IMR-90 (cell line): Measurements from ENCODE around the gene MPP1. TPM values are rescaled to one million over a fixed set of nuclear protein-coding genes. Genes with fewer than 3 reads are reported as not detected.

ENCODE experiments used
- ATAC-seq: fragments of 200-7000 bp; cut with Tn5 transposase; 2 replicates; pipeline ENCODE4 v1.9.1; 2020; ENCODE audit warnings: low read depth, mild to moderate bottlenecking, moderate library complexity
- BruUV-seq: library from RNA; stranded (reverse); fragments of 400-500 nt; replicated peaks from 2 replicates; lab custom pipeline; 2021; lab: Mats Ljungman, UMichigan
- CTCF ChIA-PET: fragments of 300-600 bp; formaldehyde crosslinking; extraction: SDS; loops from one replicate; lab custom pipeline; 2021; ENCODE audit warnings: antibody characterized with exemption; lab: Yijun Ruan, JAX
- POLR2A ChIA-PET: fragments of 300-600 bp; sonication (Branson Sonifier 250); formaldehyde crosslinking; loops from one replicate; lab custom pipeline; 2022; ENCODE audit warnings: antibody characterized with exemption; ENCODE audit not compliant: unreplicated experiment; lab: Charles Lee
- DNase-seq: peaks from one replicate; pipeline ENCODE4 v3.0.0; 2013
- H2AFZ ChIP-seq: replicated peaks from 2 replicates; pipeline ENCODE3; 2013; ENCODE audit warnings: low read length, mild to moderate bottlenecking; ENCODE audit not compliant: poor library complexity
- H2AK5ac ChIP-seq: 2 replicates; pipeline ENCODE4 v1.6.1; 2013; ENCODE audit warnings: low read depth, low read length, inconsistent platforms
- H2AK9ac ChIP-seq: replicated peaks from 2 replicates; pipeline ENCODE3; 2013; ENCODE audit warnings: mild to moderate bottlenecking, low read depth, low read length, moderate library complexity; ENCODE audit not compliant: poor library complexity
- H2BK120ac ChIP-seq: 2 replicates; pipeline ENCODE4 v1.6.1; 2013; ENCODE audit warnings: low read depth, low read length, inconsistent platforms
- H2BK15ac ChIP-seq: 3 replicates; pipeline ENCODE4 v1.6.1; 2013; ENCODE audit warnings: low read depth, low read length, inconsistent platforms
- H2BK20ac ChIP-seq: 2 replicates; pipeline ENCODE4 v1.6.1; 2013; ENCODE audit warnings: low read depth, mild to moderate bottlenecking, inconsistent platforms, low read length, moderate library complexity
- H2BK5ac ChIP-seq: 2 replicates; pipeline ENCODE4 v1.6.1; 2013; ENCODE audit warnings: mild to moderate bottlenecking, low read depth, low read length, inconsistent platforms; ENCODE audit not compliant: poor library complexity, severe bottlenecking
- H3K14ac ChIP-seq: replicated peaks from 2 replicates; pipeline ENCODE4 v1.6.1; 2013; ENCODE audit warnings: low read depth, low read length, inconsistent platforms
- H3K18ac ChIP-seq: 2 replicates; pipeline ENCODE4 v1.6.1; 2013; ENCODE audit warnings: low read depth, low read length, control low read depth
- H3K23ac ChIP-seq: 2 replicates; pipeline ENCODE4 v1.6.1; 2013; ENCODE audit warnings: low read depth, low read length, inconsistent platforms
- H3K27ac ChIP-seq: 2 replicates; pipeline ENCODE4 v1.5.1; 2013; ENCODE audit warnings: mild to moderate bottlenecking, control low read depth, low read length; ENCODE audit not compliant: insufficient read depth
- H3K27me3 ChIP-seq: 2 replicates; pipeline ENCODE4 v1.6.1; 2013; ENCODE audit warnings: low read length; ENCODE audit not compliant: control insufficient read depth, insufficient read depth
- H3K36me3 ChIP-seq: 2 replicates; pipeline ENCODE4 v1.6.1; 2013; ENCODE audit warnings: low read length, mixed read lengths; ENCODE audit not compliant: control insufficient read depth, insufficient read depth
- H3K4ac ChIP-seq: 2 replicates; pipeline ENCODE4 v1.6.1; 2013; ENCODE audit warnings: low read depth, low read length, inconsistent platforms
- H3K4me1 ChIP-seq: 2 replicates; pipeline ENCODE4 v1.6.1; 2013; ENCODE audit warnings: low read length, mixed read lengths; ENCODE audit not compliant: control insufficient read depth, insufficient read depth
- H3K4me2 ChIP-seq: 2 replicates; pipeline ENCODE4 v1.6.1; 2013; ENCODE audit warnings: low read depth, mild to moderate bottlenecking, control low read depth, low read length, moderate library complexity
- H3K4me3 ChIP-seq: 2 replicates; pipeline ENCODE4 v1.5.1; 2013; ENCODE audit warnings: low read depth, mild to moderate bottlenecking, control low read depth, low read length, moderate library complexity; ENCODE audit not compliant: insufficient read depth
- H3K56ac ChIP-seq: 2 replicates; pipeline ENCODE4 v1.6.1; 2013; ENCODE audit warnings: low read length, inconsistent platforms; ENCODE audit not compliant: insufficient read depth; ENCODE audit errors: extremely low read depth
- H3K79me1 ChIP-seq, 2 experiments: 2 replicates each; pipeline ENCODE4 v1.6.1; 2013; ENCODE audit warnings: low read length in 2 of 2, inconsistent platforms in 1 of 2, low read depth in 1 of 2
- H3K9ac ChIP-seq: 2 replicates; pipeline ENCODE4 v1.6.1; 2013; ENCODE audit warnings: low read depth, low read length, control low read depth
- H3K9me1 ChIP-seq: 2 replicates; pipeline ENCODE4 v1.6.1; 2013; ENCODE audit warnings: low read length, inconsistent platforms; ENCODE audit not compliant: insufficient read depth
- H3K9me3 ChIP-seq: 2 replicates; pipeline ENCODE4 v1.6.1; 2013; ENCODE audit warnings: low read length; ENCODE audit not compliant: control insufficient read depth, insufficient read depth
- H4K20me1 ChIP-seq: 2 replicates; pipeline ENCODE4 v1.6.1; 2013; ENCODE audit warnings: low read length, inconsistent platforms; ENCODE audit not compliant: insufficient read depth
- H4K5ac ChIP-seq: 2 replicates; pipeline ENCODE4 v1.6.1; 2013; ENCODE audit warnings: mild to moderate bottlenecking, low read depth, low read length, control low read depth
- H4K8ac ChIP-seq, 2 experiments: 2 replicates each; pipeline ENCODE4 v1.6.1; 2013; ENCODE audit warnings: low read depth in 2 of 2, low read length in 2 of 2, control low read depth in 1 of 2, inconsistent platforms in 1 of 2
- H4K91ac ChIP-seq: 2 replicates; pipeline ENCODE4 v1.6.1; 2013; ENCODE audit warnings: low read depth, low read length, inconsistent platforms; ENCODE audit not compliant: insufficient read depth
- CEBPB ChIP-seq: IDR thresholded peaks from 2 replicates; pipeline ENCODE4 v1.6.1; 2012; ENCODE audit warnings: low read depth, low read length, improper control_type of control experiment
- CHD1 ChIP-seq: IDR thresholded peaks from 2 replicates; pipeline ENCODE4 v1.6.1; 2012; ENCODE audit warnings: low read depth, low read length, improper control_type of control experiment
- FOS ChIP-seq: fragments of 150-350 bp; IDR thresholded peaks from 2 replicates; pipeline ENCODE4 v1.6.1; 2016; ENCODE audit warnings: low read depth, low read length
- MAFK ChIP-seq: IDR thresholded peaks from 2 replicates; pipeline ENCODE4 v1.6.1; 2012; ENCODE audit warnings: low read depth, low read length, improper control_type of control experiment
- MAZ ChIP-seq: IDR thresholded peaks from 2 replicates; pipeline ENCODE4 v1.6.1; 2012; ENCODE audit warnings: low read depth, mild to moderate bottlenecking, low read length, improper control_type of control experiment, moderate library complexity, borderline replicate concordance
- MXI1 ChIP-seq: IDR thresholded peaks from 2 replicates; pipeline ENCODE4 v1.6.1; 2012; ENCODE audit warnings: low read depth, mild to moderate bottlenecking, low read length, moderate library complexity, borderline replicate concordance
- POLR2A ChIP-seq: IDR thresholded peaks from 2 replicates; pipeline ENCODE4 v1.6.1; 2012; ENCODE audit warnings: mild to moderate bottlenecking, low read depth, low read length
- RAD21 ChIP-seq: IDR thresholded peaks from 2 replicates; pipeline ENCODE4 v1.6.1; 2012; ENCODE audit warnings: low read length, improper control_type of control experiment
- RCOR1 ChIP-seq: IDR thresholded peaks from 2 replicates; pipeline ENCODE4 v1.6.1; 2012; ENCODE audit warnings: mild to moderate bottlenecking, low read length, improper control_type of control experiment; ENCODE audit not compliant: insufficient replicate concordance
- dilution Hi-C: fragments of 300-500 bp; cut with HindIII; formaldehyde crosslinking; loops from one replicate; pipeline ENCODE4 v1.14.3; 2018; ENCODE audit warnings: low sequenced_read_pairs; ENCODE audit not compliant: unreplicated experiment
- in situ Hi-C: fragments of 300-500 bp; cut with MboI; formaldehyde crosslinking; loops from 3 replicates; pipeline ENCODE4 v1.14.3; 2019; ENCODE audit warnings: low sequenced_read_pairs, inconsistent platforms, mixed read lengths
- intact Hi-C: fragments of 100-400 bp; cut with micrococcal nuclease; formaldehyde crosslinking; loops from 2 replicates; pipeline ENCODE4 v1.10.0; 2022
- polyA plus RNA-seq, 3 experiments: library from polyadenylated mRNA; depleted of rRNA; stranded (reverse); fragments of >200 nt; gene quantifications; 2 replicates each; pipeline ENCODE4 v1.2.3, GENCODE V29; 2012; ENCODE audit warnings: low replicate concordance in 1 of 3
- total RNA-seq: library from RNA; depleted of rRNA; stranded (reverse); fragments of >200 nt; gene quantifications from 2 replicates; pipeline ENCODE4 v1.2.3, GENCODE V29; 2012
- TF ChIP-seq, protein P1 (sequence below): fragments of 150-350 bp; IDR thresholded peaks from 2 replicates; pipeline ENCODE4 v1.6.1; 2016; ENCODE audit warnings: low read depth, mild to moderate bottlenecking, low read length, moderate library complexity, borderline replicate concordance
- TF ChIP-seq, protein P2 (sequence below): fragments of 150-350 bp; IDR thresholded peaks from 2 replicates; pipeline ENCODE4 v1.6.1; 2017; ENCODE audit warnings: mild to moderate bottlenecking, antibody characterized with exemption, low read length, low read depth
- TF ChIP-seq, protein P3 (sequence below): conservative IDR thresholded peaks from 2 replicates; pipeline ENCODE4 v1.5.1; 2012; ENCODE audit warnings: mild to moderate bottlenecking, low read depth, low read length, improper control_type of control experiment

Gene MPP1
- total and polyA plus RNA-seq, 2 of the 4 experiments (the other 2 are of a cell fraction): 35.2 to 43.0 TPM

DNA sequence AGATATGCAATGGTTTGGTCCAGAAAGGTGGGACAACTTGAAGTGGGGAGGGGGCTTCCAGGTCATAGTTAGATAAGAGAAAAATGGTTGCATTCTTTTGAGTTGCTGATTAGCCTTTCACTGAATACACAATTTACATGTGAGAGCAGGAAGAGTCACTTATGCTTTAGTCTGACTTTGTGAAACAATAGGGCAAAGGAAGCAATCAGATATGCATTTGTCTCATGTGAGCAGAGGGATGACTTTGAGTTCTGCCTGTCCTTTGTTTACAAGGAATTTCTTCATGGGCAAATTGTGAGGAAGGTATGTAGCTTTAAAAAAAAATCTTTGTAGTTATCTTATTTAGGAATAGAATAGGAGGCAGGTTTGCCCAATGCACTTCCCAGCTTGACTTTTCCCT lies 16.2 kb upstream of the MPP1 start:
- dilution Hi-C loops (no loop called here), in situ Hi-C loops (no loop called here), intact Hi-C loops (no loop called here)
- H2BK15ac ChIP-seq: no peak overlapping the region
- no peak overlapping the region for H2BK20ac ChIP-seq
- no peak overlapping the region for H2AK9ac ChIP-seq
- no peak overlapping the region for H3K4ac ChIP-seq
- H3K4me3 ChIP-seq: no peak overlapping the region
- POLR2A ChIA-PET: no interaction called here
- no peak for DNase-seq
- H3K27ac ChIP-seq: no peak overlapping the region
- CTCF ChIA-PET: no interaction called here
- H2AK5ac ChIP-seq: no peak overlapping the region
- no peaks in the 10 kb centered on the region for H3K9me3 ChIP-seq
- H3K18ac ChIP-seq: no peak overlapping the region
- BruUV-seq: no TSS peak
- TF ChIP-seq, protein P1, sequence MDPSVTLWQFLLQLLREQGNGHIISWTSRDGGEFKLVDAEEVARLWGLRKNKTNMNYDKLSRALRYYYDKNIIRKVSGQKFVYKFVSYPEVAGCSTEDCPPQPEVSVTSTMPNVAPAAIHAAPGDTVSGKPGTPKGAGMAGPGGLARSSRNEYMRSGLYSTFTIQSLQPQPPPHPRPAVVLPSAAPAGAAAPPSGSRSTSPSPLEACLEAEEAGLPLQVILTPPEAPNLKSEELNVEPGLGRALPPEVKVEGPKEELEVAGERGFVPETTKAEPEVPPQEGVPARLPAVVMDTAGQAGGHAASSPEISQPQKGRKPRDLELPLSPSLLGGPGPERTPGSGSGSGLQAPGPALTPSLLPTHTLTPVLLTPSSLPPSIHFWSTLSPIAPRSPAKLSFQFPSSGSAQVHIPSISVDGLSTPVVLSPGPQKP: no peak
- no peak for TF ChIP-seq MXI1
- no peak for TF ChIP-seq FOS
- TF ChIP-seq RAD21: no peak
- TF ChIP-seq CEBPB: no peak
- no peak for TF ChIP-seq MAZ
- TF ChIP-seq, protein P2, sequence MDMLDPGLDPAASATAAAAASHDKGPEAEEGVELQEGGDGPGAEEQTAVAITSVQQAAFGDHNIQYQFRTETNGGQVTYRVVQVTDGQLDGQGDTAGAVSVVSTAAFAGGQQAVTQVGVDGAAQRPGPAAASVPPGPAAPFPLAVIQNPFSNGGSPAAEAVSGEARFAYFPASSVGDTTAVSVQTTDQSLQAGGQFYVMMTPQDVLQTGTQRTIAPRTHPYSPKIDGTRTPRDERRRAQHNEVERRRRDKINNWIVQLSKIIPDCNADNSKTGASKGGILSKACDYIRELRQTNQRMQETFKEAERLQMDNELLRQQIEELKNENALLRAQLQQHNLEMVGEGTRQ: no peak
- TF ChIP-seq, protein P3, sequence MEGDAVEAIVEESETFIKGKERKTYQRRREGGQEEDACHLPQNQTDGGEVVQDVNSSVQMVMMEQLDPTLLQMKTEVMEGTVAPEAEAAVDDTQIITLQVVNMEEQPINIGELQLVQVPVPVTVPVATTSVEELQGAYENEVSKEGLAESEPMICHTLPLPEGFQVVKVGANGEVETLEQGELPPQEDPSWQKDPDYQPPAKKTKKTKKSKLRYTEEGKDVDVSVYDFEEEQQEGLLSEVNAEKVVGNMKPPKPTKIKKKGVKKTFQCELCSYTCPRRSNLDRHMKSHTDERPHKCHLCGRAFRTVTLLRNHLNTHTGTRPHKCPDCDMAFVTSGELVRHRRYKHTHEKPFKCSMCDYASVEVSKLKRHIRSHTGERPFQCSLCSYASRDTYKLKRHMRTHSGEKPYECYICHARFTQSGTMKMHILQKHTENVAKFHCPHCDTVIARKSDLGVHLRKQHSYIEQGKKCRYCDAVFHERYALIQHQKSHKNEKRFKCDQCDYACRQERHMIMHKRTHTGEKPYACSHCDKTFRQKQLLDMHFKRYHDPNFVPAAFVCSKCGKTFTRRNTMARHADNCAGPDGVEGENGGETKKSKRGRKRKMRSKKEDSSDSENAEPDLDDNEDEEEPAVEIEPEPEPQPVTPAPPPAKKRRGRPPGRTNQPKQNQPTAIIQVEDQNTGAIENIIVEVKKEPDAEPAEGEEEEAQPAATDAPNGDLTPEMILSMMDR: no peak
- TF ChIP-seq CHD1: no peak
- no peak for TF ChIP-seq MAFK
- TF ChIP-seq RCOR1: no peak
- TF ChIP-seq POLR2A: no peak
- no peaks in the 10 kb centered on the region for H4K20me1 ChIP-seq
- H4K8ac ChIP-seq: no peak overlapping the region
- peaks cover 1% of the 10 kb centered on the region; the same call in 1 of the 2 replicates for H3K4me1 ChIP-seq
- no peak overlapping the region for H3K56ac ChIP-seq
- no peak overlapping the region for H2AFZ ChIP-seq
- 0 out of 2 replicates have a peak, but pooled peaks cover 1% of the 10 kb centered on the region for H3K27me3 ChIP-seq
- no peak overlapping the region for H3K4me2 ChIP-seq
- H3K23ac ChIP-seq: no peak overlapping the region
- no peak overlapping the region for H4K5ac ChIP-seq
- no peaks in the 10 kb centered on the region for H3K36me3 ChIP-seq
- no peaks in the 10 kb centered on the region for H3K9me1 ChIP-seq
- no peak overlapping the region for H2BK120ac ChIP-seq
- no peak overlapping the region for H2BK5ac ChIP-seq
- H3K9ac ChIP-seq: no peak overlapping the region
- H3K79me1 ChIP-seq: no peaks in the 10 kb centered on the region
- H3K14ac ChIP-seq: no peak overlapping the region
- no peak for ATAC-seq
- no peak overlapping the region for H4K91ac ChIP-seq
